Kidney (tissue), 14 donors: Measurements from ENCODE around the gene NRP2. TPM values are rescaled to one million over a fixed set of nuclear protein-coding genes. Genes with fewer than 3 reads are reported as not detected.

Experiments
- DNase-seq, 5 donors: peaks; one replicate each; pipeline ENCODE4 v3.0.0-alpha.2; 2013 to 2020
- FAIRE-seq: peaks from 2 replicates; lab custom pipeline; 2012; peaks lifted over from hg19 to GRCh38; lab: Jason Lieb, UNC
- H3K27ac ChIP-seq, 2 donors: one replicate each; pipeline ENCODE4 v1.7.0; 2013; ENCODE audit warnings: low read depth in 2 of 2, low read length in 2 of 2, inconsistent platforms in 1 of 2
- H3K27me3 ChIP-seq: one replicate; pipeline ENCODE4 v1.7.1; 2013; ENCODE audit warnings: low read length, inconsistent platforms; ENCODE audit not compliant: control insufficient read depth, insufficient read depth
- H3K36me3 ChIP-seq, 3 donors: one replicate each; pipeline versions ENCODE4 v1.7.0 to v1.7.1; 2013; ENCODE audit warnings: low read length in 3 of 3, control low read depth in 1 of 3, inconsistent platforms in 1 of 3; ENCODE audit not compliant: insufficient read depth in 3 of 3, control insufficient read depth in 2 of 3
- H3K4me1 ChIP-seq, 3 donors: one replicate each; pipeline versions ENCODE4 v1.7.0 to v1.7.1; 2013; ENCODE audit warnings: low read length in 3 of 3, inconsistent platforms in 1 of 3, low read depth in 1 of 3; ENCODE audit not compliant: control insufficient read depth in 2 of 3, insufficient read depth in 2 of 3
- H3K4me3 ChIP-seq, 3 donors: one replicate each; pipeline versions ENCODE4 v1.7.0 to v1.8.1; 2013; ENCODE audit warnings: low read length in 3 of 3, control low read depth in 1 of 3, inconsistent platforms in 1 of 3
- H3K9ac ChIP-seq, 3 donors: one replicate each; pipeline versions ENCODE4 v1.7.0 to v1.7.1; 2013; ENCODE audit warnings: low read length in 3 of 3, control low read depth in 1 of 3, inconsistent platforms in 1 of 3
- H3K9me3 ChIP-seq, 3 donors: one replicate each; pipeline versions ENCODE4 v1.7.0 to v1.7.1; 2013; ENCODE audit warnings: low read length in 3 of 3, control low read depth in 1 of 3, inconsistent platforms in 1 of 3; ENCODE audit not compliant: control insufficient read depth in 2 of 3, insufficient read depth in 1 of 3
- CTCF ChIP-seq: IDR thresholded peaks from 3 replicates; pipeline ENCODE4 v1.5.1; 2012; ENCODE audit warnings: mild to moderate bottlenecking, moderate library complexity, borderline replicate concordance; ENCODE audit not compliant: insufficient read depth; ENCODE audit errors: extremely low read depth
- intact Hi-C: fragments of 100-400 bp; cut with DNase I; formaldehyde crosslinking; loops from one replicate; pipeline ENCODE4 v1.11.1; 2022
- polyA plus RNA-seq: library from polyadenylated mRNA; stranded (reverse); fragments of 350-450 nt; fragmentation: Illumina TruSeq; extraction: RNeasy Lipid Tissue Mini Kit (QIAGEN cat#74804); gene quantifications from one replicate; pipeline ENCODE4 v1.2.3, GENCODE V29; 2014; ENCODE audit warnings: low read depth, low replicate concordance; ENCODE audit not compliant: insufficient read depth
- total RNA-seq: library from RNA; stranded (reverse); fragmentation: NEBNext Ultra II Directional; extraction: Animal tissue kit (Norgen Biotek cat#: 25700); gene quantifications from one replicate; pipeline ENCODE4 v1.2.1, GENCODE V29; 2021
- donor health status: control.
- donor health status: control.
- donor health status: control.
- donor health status: control.
- donor health status: control.
- donor health status: DM: yes; HTN: yes; CAD: no.
- donor health status: Normal renal cell carcinoma (clear cell type).

Gene NRP2
- total and polyA plus RNA-seq, 2 donors from 2014 or later: 2.3 to 37.7 TPM

GRCh38 chr2:205803500-205803899 lies 121.2 kb downstream of the NRP2 start:
- Histone ChIP-seq H3K27me3 (no peaks in the 10 kb centered on the region), H3K4me3 (no peak overlapping the region), H3K36me3 (no peaks in the 10 kb centered on the region), H3K9ac (no peak overlapping the region), H3K27ac (no peak overlapping the region), H3K4me1 (peaks cover 0 to 18% (median 14%) of the 10 kb centered on the region in 3 donors), H3K9me3 (no peaks in the 10 kb centered on the region)
- DNase-seq (no peak), FAIRE-seq (no peak)
- TF ChIP-seq CTCF: no peak
- intact Hi-C loops: no loop called here

- DNase-seq: peak in 4 of 5 donors; percentile 44 to 74 (median 64)
- intact Hi-C loops: no loop called here
- Histone ChIP-seq H3K27ac (peak overlapping the region in 1 of 2 donors; percentile 43), H3K36me3 (no peaks in the 10 kb centered on the region), H3K9me3 (no peaks in the 10 kb centered on the region), H3K27me3 (no peaks in the 10 kb centered on the region), H3K4me3 (peak overlapping the region in 1 of 3 donors; percentile 16), H3K9ac (no peak overlapping the region), H3K4me1 (peaks cover 0 to 22% (median 14%) of the 10 kb centered on the region in 3 donors)
- FAIRE-seq: no peak
- TF ChIP-seq CTCF: no peak
These were observed 122.8 kb downstream of the NRP2 start for GRCh38 chr2:205805136-205805535.

GRCh38 chr2:205806143-205806905 lies 124.0 kb downstream of the NRP2 start:
- H3K4me1 ChIP-seq: peaks cover 0 to 22% (median 14%) of the 10 kb centered on the region in 3 donors
- no peak for TF ChIP-seq CTCF
- H3K9me3 ChIP-seq: no peaks in the 10 kb centered on the region
- peak overlapping the region in 1 of 3 donors; percentile 6 for H3K4me3 ChIP-seq
- no peaks in the 10 kb centered on the region for H3K27me3 ChIP-seq
- no peaks in the 10 kb centered on the region for H3K36me3 ChIP-seq
- H3K27ac ChIP-seq: peak overlapping the region; percentile 21 to 43
- no peak for FAIRE-seq
- DNase-seq: peak in 2 of 5 donors; percentile 66 to 73
- no peak overlapping the region for H3K9ac ChIP-seq
- intact Hi-C loops: no loop called here
